Measurements from ENCODE around the gene ANKS1A.
"Not testable (repeated sequence)": the region's sequence is repeated elsewhere in the genome, so short reads cannot be mapped to it uniquely, and the experiment has no call there.

Gene ANKS1A

DNA sequence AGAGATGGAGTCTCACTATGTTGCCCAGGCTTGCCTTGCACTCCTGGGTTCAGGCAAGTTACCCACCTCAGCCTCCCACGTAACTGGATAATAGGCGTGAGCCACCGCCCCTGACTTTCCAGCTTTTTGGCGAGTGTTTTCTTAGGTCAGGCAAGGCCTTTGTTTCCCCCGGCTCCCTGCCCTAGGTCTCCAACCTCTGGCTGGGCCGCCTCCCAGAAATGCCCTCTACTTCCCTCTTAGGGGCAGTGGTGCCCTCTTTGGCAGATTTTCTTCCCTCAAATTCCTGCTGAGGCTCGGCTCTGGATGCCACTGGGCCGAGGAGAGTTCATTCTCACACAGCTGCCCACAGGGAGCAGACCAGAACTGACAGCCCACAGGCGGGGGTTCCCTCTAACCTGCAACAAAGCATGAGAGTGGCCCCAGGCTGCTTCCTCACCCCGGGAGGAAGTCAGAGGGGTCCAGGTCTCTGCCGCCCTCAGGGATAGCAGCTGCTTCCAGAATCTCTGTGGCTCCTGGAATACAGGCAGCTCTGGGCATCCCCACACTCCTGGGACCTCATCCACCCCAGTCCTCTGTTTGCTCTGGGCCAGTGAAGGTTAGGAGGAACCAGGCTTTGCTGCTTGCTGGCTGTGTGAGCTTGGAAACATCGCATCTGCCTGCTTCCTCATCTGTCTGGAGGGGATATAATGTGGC is 195.6 kb downstream of the ANKS1A start:
- DNase-seq (no peak), ATAC-seq (no peak)

DNA sequence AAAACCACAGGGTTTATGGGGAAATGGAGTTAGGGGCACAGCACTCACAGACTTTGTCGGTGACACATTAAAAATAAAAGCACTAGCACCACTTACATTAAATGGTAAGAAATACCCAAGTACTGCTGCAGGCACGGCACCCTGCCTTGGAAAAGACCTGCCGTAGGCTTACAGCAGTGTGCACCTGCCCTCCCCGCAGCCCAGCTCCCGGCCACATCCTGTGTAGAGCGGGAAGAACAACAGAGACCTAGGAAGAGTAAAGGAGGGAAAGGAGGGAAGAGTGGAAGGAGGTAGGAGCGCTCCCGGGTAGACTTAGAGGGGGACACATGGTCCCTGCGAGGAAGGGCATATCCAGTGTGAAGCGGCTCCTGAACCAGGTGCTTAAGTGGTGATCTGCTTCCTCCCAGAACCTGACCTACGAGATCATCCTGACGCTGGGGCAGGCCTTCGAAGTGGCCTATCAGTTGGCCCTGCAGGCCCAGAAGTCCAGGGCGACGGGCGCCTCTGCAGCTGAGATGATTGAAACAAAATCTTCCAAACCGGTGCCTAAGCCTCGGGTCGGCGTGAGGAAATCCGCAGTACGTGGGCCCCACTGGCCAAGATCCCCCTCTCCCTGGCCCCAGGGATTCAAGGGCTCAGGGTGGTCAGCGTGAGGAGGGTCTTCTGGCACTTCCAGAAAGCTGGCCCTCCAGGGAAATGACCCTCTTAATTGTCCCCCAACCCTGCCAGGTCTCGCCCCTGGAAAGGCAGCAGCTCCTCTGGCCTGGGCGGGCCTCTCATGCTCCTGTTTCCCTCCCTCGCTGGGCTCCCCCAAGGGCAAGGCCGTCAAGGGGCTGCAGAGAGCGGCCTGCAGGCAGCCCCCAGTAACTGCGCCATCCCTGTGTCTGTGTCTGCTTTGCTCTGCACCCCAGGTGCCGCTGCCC is 196.6 kb downstream of the ANKS1A start:
- no peak for ATAC-seq
- no peak for DNase-seq

DNA sequence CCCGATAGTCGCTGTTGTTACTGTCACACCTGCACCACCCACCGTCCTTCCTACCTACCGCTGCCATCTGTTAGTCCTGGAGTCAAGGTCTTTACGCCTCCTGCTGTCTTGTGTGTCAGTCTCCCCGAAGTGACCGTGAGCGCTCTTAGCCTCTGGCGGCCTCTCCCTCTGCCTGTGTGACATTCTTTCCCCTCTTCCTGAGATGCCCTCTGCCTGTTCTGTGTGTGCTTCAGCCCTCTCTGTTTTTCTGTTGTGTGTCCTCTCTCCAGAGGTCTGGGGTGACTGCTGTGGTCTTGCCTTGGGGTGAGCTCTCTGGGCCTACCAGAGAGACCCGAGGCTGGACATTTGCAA is 197.2 kb downstream of the ANKS1A start:
- no peak for ATAC-seq
- no peak for DNase-seq

DNA sequence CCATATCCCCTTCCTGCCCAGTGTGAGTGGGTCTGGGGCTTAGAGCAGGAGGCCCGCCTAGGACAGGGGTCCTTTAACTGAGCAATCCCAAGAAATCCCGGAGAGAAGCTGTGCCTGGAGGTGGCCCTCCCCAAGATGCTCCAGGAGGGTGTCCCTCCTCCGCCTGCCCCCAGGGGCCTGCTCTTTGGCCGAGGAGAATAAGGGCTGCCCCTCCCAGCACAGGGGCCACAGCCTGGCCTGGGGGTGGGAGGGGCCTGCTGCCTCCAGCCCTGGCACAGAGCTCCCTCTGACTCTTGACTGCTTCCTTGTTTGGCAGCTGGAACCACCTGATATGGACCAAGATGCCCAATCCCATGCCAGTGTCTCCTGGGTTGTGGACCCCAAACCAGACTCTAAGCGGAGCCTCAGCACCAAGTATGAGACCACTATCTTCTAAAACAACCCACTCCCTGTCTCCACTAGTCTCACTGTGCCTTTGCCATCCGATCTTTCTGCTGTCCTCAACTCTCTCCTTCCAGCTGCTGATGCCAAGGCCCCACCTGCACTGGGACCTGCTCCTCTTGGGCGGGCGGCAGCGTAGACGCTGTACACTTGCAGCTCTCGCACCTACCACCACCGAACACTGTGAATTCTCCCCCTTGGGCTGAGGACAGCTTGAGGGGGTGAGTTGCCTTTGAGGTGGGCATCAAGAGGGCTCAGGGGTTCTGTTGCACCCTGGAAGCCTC is 197.7 kb downstream of the ANKS1A start:
- ATAC-seq: no peak
- no peak for DNase-seq

DNA sequence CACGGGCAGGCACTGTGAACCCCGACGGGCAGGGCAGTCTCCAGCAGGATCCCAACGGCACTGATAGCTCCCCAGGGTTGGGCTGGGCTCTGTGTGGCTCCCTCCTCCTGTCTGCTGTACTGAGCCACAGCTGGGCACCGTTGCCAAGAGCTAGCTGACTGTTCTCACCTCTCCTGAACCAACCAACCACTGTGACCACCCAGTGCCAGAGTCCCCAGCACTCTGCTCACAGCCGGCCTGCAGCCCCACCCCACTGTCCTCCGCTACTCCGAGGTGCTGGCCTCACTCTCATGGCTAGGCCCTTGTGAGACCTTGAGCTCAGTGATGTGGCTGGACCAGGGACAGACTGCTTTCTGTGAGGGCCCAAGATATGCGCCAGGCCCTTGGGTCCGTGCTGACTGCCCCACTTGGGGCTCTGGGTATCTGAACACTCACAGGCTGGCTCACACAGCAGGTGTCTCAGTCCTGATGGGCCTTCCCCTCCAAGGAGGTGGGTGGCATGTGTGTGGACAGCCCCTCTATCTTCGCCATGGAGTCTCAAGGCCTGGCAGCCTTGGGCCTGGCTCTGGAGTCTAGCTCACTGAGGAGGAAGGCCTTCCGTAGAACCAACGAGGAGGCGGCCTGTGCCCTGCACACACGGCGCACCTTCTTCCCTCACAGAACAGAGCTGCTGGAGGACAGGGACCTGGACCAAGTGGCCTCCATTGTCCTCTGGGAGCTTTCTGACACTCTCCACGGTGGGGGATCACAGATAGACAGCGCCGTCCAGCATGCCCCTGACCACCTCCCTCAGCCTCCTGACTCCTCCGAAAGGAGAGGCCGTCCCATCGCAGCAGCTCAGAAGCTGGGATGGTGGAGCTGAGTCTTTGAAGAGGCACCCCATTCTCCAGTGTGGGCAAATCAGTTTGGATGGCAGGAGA is 198.6 kb downstream of the ANKS1A start:
- ATAC-seq: no peak
- no peak for DNase-seq

DNA sequence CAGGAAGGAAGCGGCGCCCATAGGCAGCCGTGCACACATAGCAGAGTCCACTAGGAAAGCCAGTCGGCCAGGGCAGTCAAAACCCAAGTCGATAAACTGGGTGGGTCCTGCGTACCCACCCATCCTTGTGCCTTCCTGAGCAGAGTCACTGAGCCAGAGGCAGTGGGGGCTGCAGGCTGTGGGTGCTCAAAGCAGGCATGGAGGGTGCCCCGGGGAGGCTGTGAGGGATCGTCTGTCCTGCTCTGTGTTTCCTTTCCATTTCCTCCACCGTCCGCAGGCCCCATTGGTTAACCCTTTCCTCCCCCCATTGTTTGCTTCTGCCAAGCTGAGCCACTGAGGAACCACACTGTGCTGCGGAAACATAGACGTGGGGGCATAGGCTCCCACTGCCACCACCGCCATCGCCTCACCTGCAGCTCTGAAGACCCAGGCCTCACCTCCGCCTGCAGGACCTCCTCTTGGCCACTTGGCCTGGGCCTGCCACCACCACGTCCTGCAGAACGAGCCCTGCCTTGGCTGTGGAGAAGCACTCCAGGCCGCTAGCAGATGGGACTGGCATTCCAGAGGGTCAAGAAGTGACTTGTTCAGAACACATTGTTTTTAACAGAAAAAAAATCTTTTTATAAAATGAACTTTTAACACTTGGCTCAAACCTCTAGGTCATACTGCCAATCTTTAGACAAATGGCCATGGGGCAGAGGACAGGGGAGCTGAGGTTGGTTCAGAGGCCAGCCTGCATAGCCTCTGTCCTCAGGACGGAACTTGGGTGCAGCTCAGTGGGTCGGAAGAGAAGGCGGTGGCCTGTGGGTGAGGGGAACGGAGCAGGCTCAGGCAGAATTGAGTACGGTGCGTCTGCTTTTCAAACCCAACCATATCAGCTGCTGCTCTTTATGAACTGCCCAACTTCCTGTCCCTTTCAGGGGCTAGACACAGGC is 199.5 kb downstream of the ANKS1A start:
- DNase-seq: no peak
- no peak for ATAC-seq

DNA sequence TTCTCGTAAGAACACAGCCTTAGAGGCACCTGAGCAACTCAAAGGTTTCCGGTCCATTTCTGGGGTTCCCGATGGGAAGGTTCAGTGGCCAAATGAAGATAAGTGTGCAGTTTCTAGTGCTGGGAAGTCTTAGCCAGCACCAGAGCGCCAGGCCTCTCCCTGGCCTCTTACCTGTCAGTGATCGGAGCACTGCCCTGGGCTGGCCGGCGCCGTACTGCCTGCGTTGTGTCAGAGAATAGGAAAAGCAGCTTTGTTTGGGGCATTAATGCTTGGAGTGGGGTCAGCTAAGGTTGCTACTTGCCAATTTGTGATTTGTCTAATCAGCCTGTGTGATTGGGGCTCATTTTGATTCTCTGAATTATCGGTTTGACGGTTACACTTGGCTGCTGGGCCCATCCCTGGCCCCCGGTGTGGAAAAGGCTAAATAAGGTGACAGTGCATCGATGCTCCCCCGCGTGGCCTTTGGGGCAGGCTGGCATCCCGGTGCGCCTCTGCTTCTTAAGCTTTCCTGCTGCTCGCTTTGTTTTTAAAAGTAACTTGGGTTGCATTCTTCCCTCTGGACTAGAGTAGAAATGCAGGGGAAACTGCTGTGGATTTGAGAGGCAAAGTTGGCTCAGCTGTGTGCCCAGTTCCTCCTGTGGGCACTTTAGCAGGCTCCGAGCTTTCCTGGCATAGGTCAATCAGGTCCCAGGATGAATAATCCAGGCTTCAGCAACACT is 200.3 kb downstream of the ANKS1A start:
- ATAC-seq (no peak), DNase-seq (no peak)

DNA sequence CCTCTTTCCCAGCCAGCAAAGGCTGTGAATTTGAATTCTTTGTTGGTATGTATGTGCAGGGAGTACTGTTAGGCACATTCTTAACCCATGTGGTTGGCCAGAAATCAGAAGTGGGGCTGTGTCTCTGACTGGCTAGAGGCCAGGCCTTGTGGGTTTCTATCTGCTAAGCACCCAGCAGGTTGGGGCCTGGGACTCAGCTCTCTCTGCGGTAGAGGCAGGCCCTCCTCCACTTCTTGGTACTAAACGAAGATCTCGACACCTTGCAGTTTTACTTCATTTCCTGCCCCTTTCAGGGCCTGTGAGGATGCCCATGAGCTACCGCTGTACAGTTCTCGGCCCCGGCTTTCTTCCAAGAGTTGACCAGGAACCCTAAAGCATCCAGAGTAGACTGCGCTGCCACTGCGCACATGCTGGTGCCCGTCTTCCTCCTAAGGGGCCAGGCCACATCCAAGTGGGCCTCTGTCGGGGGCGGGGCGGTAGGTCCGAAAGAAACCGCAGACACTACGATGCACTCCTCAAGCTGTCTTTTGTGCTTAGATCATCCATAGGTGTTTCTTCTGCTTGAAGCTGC is 201.0 kb downstream of the ANKS1A start:
- DNase-seq: no peak
- ATAC-seq: no peak

DNA sequence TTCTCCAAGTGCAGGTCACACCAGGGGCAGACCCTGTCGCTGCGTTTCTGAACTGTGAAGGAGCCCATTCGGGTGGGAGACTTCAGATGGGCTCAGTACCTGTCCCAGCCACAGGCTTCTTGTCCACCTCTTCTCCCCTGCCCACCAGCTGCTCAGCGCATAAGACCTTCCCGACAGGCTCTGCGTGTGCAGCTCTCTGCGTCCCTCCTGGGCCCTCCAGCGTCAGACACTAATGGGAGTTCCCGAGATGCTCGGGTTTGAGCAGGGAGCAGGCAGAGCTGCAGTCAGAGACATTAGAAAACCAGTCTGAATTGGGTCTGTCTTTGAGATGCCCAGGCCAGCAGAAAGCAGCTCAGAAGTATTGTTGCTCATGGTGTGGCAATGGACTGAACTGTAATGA is 201.7 kb downstream of the ANKS1A start:
- DNase-seq: no peak
- ATAC-seq: no peak

DNA sequence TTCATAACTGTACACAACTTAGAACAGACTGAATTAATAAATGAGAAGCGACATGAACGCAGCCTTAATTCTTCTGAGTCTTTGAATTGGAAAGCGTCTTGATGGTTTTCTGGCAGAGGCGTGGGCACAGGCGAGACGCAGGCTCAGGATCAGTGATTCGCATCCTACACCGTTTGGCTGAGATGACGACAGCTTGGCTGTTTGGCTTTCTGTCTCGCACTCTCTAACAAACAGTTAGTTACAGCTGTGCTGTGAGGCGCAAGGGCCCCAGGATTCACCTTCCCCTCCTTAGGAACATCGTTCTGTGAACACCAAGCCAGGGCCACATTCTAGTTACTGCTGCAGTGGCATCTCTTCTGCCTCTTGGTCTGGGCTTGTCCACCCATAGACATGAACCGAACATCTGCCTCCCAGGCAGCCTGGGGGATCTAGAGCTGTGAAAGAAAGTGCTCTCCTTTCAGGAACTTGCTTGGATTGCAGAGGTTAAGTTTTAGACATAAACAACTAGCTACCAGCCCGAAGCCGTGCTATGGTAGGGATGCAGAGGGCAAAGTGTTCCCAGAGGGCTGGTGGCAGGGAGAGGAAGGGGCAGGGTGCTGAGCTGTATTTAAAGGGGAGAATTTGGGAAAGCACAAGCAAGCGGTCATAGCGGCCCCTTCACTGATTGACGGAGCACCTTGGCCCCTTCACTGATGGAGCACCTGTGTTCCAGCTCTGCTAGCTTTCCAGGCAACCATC is 202.5 kb downstream of the ANKS1A start:
- no peak for DNase-seq
- no peak for ATAC-seq

DNA sequence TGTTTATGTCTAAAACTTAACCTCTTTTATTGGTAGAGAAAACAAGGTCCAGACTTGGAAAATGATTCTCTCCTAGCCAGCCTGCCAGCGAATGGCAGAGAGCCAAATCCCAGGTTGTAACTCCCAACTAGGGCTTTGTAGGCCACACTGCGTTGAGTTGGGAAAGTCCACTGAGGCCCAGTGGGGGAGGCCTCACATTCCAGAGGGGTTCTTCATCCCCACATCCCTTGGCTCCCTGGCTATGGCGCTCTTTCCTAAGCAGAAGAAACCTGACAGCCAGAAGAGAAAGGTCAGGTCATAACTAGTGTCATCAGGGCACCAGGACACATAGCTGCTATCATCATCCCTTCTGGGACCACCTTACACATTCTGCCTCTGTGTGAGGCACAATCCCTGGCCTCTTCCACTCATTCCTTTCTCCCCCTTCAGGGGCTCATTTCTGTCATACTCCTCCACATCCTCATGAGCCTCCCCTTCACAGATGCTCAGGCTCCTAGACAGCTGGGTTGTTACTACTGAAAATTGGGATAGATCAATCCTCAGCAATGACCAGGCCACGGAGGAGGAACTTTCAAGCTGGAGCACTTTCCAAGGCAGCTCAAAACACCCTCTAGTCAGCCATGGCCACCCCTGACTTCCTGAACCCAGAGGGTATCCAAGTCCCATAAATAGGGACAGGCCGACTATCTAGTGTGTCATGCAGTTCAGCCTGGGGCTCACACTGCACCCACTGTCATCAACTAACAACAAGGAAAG is 203.5 kb downstream of the ANKS1A start:
- DNase-seq (no peak), ATAC-seq (no peak)

DNA sequence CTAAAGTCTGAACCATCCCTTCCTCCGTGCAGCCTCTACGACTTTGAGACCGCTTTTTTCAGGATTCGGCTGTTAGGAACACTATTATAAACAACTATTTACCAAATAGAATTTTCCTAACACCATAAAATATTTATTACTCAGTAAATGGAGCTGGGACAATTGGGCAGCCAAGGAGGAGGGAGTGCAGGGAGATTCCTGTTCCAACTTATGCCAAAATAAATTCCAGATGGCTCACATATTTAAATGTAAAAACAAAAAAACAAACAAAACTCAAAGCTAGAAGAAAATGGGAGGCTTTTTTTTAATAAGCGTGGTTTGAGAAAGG is 204.0 kb downstream of the ANKS1A start:
- no peak for ATAC-seq
- DNase-seq: no peak

DNA sequence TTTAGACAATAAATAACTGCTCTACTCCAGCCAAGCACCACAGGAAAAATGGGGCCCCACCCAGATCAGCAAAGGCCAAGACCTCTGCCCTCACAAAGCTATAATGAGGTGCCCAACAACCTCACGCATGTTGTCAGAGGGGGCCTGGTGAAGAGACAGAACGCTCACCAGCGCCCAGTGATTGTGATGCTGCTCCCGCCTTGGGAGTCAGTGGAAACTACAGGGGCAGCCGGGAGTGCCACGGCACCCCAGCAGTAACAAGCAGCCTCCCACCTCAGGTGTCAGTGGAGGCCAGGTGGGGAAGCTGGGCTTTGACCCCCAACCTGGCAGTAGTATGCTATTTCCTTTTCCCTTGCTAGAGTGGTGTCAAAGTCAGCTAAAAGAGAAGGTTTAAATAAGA is 204.7 kb downstream of the ANKS1A start:
- ATAC-seq: no peak
- no peak for DNase-seq

DNA sequence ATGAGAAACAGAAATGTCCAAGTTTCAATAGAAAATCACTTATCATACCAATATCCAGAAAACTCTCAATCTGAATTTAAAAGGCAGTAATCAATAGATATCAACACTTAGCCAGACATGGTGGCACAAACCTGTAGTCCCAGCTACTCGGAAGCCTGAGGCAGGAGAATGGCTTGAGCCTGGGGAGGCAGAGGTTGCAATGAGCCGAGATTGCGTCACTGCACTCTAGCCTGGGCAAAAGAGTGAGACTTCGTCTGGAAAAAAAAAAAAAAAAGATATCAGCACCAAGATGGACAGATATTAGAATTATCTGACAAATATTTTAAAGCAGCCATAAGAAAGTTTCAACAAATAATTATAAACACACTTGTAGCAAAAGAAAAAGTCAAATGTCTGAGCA is 205.1 kb downstream of the ANKS1A start:
- DNase-seq (no peak), ATAC-seq (no peak)

DNA sequence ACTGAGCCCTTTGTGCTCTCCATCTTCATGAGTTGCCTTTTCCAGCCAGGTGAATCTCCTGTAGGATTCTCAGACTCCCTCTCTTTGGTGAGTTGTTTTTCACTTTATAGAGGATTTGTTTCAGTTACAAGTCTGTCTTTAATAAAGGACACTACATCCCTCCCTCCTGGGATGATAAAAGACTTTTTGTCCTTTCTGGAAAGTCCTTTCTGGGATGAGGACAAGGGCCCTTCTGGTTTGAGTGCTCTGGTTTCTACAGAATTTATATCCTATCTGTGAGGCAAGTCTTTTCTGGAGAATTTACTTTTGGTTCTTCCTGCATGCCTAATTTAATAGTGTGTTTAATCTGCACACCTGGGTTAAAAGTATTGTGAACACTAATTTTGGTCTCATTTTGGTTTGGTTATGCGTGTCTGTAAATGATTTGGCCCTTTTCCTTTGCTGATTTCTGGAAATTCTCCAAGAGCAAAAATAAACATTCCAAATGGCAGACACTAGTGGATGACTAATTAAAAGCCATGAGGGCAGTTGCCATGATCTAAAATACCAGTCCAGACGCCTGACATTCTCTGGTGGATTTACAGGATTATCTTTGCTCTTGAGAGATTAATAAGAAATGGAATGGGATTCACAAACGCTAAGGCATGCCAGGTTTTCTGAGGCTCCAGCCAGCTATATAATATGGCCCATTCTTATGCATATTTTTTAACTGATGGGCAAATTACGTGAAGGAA is 207.2 kb downstream of the ANKS1A start:
- ATAC-seq (no peak), DNase-seq (no peak)

DNA sequence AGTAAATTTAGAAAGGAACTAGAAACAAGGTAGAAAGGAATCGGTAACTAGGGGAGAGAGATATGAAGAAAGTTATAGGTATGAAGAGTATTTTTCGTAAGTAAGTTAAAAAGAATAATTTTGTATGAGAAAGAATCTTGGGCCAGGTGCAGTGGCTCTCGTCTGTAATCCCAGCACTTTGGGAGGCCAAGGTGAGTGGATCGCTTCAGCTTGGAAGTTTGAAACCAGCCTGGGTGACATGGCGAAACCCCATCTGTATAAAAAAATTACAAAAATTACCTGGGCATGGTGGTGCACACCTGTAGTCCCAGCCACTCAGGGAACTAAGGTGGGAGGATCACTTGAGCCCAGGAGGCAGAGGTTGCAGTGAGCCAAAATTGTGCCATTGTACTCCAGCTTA is 210.1 kb downstream of the ANKS1A start:
- ATAC-seq: no peak
- no peak for DNase-seq

DNA sequence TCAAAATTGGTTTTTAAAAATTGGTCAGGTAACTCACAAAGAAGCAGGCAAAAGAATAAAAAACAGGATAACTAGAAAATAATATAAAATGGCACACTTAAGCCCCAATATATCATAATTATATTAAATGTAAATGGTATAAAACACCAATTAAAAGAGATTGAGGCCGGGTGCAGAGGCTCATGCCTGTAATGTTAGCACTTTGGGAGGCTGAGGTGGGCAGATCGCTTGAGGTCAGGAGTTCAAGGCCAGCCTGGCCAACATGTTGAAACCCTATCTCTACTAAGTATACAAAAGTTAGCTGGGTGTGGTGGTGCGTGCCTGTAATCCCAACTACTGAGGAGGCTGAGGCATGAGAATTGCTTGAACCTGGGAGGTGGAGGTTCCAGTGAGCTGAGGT is 216.0 kb downstream of the ANKS1A start:
- DNase-seq (no peak), ATAC-seq (no peak)

DNA sequence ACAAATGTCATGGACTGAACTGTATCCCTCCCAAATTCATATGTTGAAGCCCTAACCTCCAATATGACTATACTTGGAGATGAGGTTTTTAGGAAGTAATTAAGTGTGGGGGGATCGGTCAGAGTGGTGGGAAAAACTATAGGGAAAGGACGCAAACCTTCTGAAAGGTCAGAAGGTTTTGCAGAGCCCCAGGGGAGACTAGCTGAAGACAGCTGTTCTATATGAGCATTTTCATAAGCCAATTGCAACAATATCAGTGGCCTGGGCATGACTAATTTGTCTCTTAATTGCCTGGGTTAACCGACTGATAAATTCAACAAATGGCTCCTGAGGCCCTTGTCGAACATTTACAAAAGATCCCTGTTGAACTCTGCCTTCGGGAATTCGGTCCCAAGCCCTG is 217.0 kb downstream of the ANKS1A start:
- DNase-seq, ATAC-seq: not testable (repeated sequence)

Data from stimulated activated naive CD8-positive, alpha-beta T cell treated with anti-CD3 and anti-CD28 coated beads, Interleukin-15, Interleukin-2, amounts not matched to agents 100 U/mL and 50 U/mL, for 24 hours (primary cell).